CD4-positive, alpha-beta T cell treated with Interleukin-15 for 1 hour (primary cell): ENCODE data around the gene HTR4.
"Not testable (repeated sequence)": the region's sequence is repeated elsewhere in the genome, so short reads cannot be mapped to it uniquely, and the experiment has no call there.

Experiments
- DNase-seq: peaks from one replicate; pipeline ENCODE4 v3.0.0-alpha.2; 2020

The HTR4 gene

GRCh38 chr5:148653836-148654781 is at the start of gene HTR4:
Gene HTR4, minus strand, starts transcription at chr5:148654527. Its CDS starts 17,513 bp downstream, at chr5:148637014.
- no peak for DNase-seq

DNA sequence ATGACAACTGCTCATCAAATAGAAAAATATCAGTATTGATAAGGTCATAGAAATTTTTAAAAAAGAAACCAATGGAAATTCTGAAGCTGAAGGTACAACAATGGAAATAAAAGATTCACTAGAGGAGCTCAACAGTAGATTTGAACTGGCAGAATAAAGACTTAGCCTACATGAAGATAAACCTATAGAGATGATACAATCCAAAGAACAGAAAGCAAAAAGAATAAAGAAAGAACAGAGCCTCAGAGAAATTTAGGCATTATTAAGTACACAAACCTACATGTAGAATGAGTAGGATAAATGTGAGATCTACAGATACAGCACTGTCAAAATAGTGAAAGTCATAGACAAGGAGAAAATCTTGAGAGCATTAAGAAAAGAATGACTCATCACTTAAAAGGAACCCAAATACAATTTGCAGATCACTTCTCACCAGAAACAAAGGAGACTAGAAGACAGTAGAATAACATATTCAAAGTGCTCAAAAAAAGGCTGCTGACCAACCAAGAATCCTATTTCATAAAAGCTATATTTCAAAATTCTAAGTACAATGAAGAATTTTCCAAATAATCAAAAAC is 47.8 kb upstream of the HTR4 start:
- no peak for DNase-seq

GRCh38 chr5:148699028-148699427 is 44.7 kb upstream of the HTR4 start:
- no peak for DNase-seq

DNA sequence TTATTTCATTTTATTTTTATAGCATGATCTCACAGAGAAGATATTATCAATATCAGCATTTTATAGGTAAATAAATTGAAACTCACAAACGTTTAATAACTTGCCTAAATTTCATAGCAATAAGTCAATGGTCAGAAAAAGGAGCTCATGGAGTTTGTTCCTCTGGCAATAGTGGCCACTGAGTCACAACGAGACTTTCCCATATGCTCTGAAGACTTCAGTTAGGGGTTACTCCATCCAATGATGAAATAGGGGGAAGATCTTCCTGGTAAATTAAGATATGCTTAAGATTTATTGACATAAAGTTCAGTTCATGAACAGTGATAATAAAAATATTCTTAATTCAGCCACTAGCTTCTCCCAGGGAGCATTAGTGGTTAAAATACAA is 43.5 kb upstream of the HTR4 start:
- DNase-seq: no peak

DNA sequence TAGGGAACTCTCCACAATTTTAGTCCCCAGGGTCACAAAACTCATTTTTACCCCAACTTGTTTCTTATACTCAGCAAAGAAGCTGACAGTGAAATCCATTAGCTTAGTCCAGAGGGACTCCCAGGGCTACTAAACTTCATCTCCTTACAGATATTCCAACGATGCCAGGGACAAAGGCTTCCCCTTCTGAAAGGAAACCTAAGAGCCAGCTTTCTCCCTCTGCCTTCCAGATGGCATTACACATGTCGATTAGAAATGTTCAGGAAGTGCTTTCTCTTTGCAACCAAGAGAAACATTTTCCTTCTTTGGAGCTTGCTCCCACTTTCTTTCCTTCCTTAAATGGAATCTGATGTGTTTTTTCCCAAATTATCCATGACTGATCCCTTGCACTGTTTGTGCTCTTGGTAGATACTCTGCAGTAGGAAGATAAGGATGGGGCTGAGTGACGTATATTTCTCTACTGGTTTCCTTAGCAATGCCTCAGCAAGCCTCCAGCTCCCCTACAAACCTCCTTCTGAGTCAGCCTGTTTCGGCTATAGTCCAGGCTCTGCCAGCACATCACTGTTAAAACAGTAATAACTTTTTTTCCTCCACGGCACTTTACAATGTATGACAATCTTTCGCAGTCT is 43.0 kb upstream of the HTR4 start:
- no peak for DNase-seq

DNA sequence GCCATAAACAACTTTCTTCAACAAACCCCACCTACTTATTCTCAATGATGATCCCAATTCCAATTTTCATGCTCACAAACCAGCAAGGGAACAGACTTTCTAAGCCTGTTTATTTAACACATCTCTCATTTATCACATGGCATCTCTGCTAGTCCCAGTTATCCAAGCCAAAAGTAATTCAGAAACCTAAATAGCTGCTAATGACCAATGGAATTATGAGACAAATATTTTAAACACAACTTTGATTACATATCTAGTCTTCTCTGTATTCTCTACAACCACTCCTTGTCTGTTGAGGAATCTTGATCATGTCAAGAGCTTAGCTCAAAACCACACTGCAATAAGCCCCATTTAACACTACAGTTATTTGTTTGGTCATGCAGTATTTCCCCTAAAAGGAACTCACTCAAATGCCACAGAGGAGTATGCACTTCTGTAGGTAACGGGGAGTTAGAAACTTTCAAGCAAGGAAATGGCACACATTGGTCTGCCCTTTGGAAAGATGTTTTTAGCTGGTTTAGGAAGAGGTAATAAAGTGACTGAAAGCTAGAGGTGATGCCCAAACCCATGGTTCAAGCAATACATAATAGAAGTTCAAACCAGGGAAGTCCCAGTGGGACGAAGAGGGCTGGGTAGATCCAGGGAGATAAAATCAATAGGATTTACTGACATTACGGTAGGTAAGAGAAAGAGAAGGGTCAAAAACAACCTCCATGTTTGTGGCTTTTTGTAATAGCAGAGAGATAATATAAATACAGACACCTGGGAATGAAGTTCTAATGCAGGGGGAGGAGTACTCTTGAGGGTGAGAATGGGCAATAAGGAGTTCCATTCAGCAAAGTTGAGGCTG is 42.1 kb upstream of the HTR4 start:
- DNase-seq: no peak

- no peak for DNase-seq
These were observed 36.6 kb upstream of the HTR4 start for GRCh38 chr5:148690945-148691344.

DNA sequence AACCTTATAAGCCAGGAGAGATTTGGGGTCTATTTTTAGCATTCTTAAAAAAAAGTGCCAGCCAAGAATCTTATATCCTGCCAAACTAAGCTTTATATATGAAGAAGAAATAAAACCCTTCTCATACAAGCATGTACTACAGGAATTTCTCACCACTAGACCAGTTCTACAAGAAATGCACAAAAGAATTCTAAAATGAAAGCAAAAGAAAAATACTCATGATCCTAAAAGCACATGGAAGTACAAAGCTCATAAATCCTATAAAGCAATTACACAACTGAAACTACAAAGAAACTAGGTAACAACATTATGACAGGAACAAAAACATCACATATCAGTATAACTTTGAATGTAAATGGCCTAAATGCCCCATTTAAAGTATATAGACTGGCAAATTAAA is 34.5 kb upstream of the HTR4 start:
- DNase-seq: no peak

DNA sequence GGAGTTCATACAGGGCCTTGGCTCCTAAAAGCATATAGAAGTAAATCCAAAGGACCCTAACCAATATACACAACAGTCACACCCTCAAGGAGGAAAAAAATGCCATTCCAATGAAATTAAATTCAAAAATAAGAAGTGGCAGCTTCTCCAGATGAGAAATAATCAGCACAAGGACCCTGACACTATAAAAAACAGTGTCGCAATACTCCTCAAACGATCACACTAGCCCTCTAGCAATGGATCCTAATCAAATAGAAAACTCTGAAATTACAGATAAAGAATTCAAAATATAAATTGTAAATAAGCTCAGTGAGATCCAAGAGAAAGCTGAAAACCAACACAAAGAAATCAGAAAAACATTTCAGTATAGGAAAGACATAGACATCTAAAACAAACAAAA is 33.5 kb upstream of the HTR4 start:
- DNase-seq: no peak

GRCh38 chr5:148687427-148687826 is 33.1 kb upstream of the HTR4 start:
- DNase-seq: no peak

DNA sequence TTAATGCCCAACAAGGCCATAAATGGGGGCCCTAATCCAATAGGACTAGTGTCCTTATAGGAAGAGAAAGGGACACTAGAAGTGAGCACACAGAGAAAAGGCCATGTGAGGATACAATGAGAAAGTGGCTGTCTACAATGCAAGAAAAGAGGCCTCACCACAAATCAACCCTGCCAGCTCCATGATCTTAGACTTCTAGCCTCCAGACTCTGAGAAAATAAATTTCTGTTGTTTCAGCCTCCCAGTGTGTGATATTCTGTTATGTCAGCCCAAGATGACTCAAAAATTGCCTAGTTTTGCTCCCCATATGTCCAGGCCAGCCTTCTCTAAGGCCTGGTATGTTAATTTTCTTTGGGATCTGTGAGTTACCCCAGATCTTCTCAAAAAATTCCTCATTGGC is 32.3 kb upstream of the HTR4 start:
- no peak for DNase-seq

GRCh38 chr5:148685520-148686134 is 31.3 kb upstream of the HTR4 start:
- no peak for DNase-seq

- DNase-seq: no peak
These were observed 30.2 kb upstream of the HTR4 start for GRCh38 chr5:148684528-148684927.

- no peak for DNase-seq
These were observed 29.3 kb upstream of the HTR4 start for GRCh38 chr5:148683651-148684050.

- DNase-seq: no peak
These were observed 28.0 kb upstream of the HTR4 start for GRCh38 chr5:148682058-148683026.

DNA sequence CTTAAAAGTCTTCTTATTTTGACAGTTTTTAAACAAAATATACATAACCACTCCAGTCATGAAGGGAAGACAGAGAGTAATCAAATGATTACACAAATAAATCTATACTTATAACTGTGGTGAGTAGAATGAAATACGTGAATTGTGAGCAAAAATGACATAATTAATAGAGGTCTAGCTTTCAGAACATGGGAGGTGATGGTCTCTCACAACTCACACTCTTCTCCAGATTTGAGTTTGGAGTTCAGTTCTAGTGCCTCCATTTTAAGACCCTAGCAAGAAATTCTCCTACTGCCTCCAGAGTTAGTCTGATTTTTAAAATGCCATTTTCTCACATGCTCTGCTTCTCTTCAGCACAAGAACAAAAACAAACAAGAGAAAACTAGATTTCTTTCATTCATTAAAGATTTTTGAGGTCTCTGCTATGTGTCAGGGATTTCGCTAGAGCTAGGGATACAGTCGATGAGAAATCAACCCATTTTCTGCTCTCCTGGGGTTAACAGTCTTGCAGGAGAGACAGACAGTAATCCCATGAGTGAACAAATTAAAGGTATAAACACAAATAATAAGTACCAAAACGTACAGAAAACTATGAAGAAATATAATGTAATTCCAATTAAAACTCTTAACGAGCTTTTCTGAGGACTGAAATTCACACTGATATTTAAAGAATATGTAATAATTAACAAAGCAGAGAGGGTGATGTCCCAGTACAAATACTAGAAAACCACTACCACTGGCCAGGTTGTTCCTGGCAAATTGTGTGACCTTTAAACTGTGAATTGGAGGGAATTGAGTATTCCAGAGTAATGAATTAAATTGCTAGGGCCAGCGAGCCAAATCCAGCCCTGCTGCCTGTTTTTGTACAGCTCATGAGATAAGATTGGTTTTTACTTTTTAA is 27.1 kb upstream of the HTR4 start:
- DNase-seq: no peak

DNA sequence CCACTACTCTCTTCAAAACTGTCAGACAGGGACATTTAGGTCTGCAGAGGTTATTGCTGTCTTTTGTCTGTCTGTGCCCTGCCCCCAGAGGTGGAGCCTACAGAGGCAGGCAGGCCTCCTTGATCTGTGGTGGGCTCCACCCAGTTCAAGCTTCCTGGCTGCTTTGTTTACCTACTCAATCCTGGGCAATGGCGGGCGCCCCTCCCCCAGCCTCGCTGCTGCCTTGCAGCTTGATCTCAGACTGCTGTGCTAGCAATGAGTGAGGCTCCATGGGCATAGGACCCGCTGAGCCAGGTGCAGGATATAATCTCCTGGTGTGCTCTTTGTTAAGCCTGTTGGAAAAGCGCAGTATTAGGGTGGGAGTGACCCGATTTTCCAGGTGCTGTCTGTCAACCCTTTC is 19.4 kb upstream of the HTR4 start:
- DNase-seq: not testable (repeated sequence)

DNA sequence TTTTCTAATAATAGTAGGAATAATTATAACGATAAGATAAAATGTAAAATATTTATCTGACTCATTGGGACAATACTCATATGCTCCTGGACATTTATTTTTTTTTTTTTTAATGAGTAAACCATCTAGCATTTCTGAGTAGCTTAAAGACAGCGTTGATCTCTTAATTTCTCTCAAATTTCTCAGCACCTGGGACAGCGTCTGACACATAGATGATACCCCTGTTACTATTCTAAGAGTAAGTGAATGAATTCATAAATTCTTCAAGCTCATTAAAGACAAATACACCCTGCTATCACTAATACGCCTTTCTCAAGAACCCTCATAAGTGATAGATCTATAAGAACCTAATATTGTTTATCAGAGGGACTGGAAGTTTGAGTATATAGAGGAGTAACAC is 12.0 kb upstream of the HTR4 start:
- no peak for DNase-seq

DNA sequence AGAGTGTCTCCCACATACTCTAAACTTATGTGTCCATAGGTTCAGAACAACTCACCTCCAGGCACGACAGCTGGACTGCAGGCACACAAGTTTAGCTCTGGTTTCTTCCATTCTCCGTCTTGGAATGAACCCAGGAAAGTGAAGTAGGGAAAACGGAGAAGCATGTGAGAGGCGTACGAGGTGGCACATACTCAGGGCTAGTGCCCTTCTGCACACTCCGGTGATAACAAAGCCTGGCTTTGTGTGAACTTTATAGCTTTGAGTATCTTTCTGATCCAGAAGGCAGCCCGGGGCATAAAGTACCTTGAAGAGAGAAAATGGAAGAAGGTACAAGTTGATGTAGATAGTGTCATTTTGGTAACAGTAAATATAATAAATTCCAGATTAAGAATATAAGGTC is 11.1 kb upstream of the HTR4 start:
- DNase-seq: no peak

- no peak for DNase-seq
These were observed 9.2 kb upstream of the HTR4 start for GRCh38 chr5:148663509-148663908.
